ENCODE data around the gene OR51A2. TPM values are rescaled to one million over a fixed set of nuclear protein-coding genes. Genes with fewer than 3 reads are reported as not detected.
A peak's percentile ranks its signal among the peaks of the same experiment; 100 is the strongest.

The OR51A2 gene
- total and polyA plus RNA-seq, 9 of the 15 experiments (the other 6 are each of a cell fraction or from before 2014, with no cell fraction given), result not detected

- no peak overlapping the region for H3K9ac ChIP-seq (ENCODE audit: insufficient read depth in 1 of 2, low read depth in 2 of 2, low read length in 2 of 2)
- H3K27ac ChIP-seq (ENCODE audit: extremely low read depth, low read depth, low read length), result no peak overlapping the region
- no peaks in the 10 kb centered on the region for H3K36me3 ChIP-seq (ENCODE audit: control insufficient read depth, insufficient read depth, low read length)
- intact Hi-C loops (cut with micrococcal nuclease), result loop anchor here (1.0 to 10.0 kb wide), 2 partner anchors 266 to 354 kb away; partner anchors contain the start of gene OR51D1
- CTCF ChIA-PET (ENCODE audit: low intra/inter-chr PET ratio), result interaction anchor here (2.1 kb wide), 1 partner anchor 354 kb away, joined by 5 read pairs; the partner anchor contains the start of gene OR51D1
- peak; percentile 64 for FAIRE-seq
- POLR2A ChIA-PET, result interaction anchor here (1.4 kb wide), 1 partner anchor 59 kb away, joined by 3 read pairs; no protein-coding TSS in a partner anchor
- no peak overlapping the region; the same call in 1 of the 2 replicates for H2AFZ ChIP-seq (ENCODE audit: low read depth, low read length)
- ATAC-seq, result peak; percentile 100
- in situ Hi-C loops (cut with MboI), result no loop called here
- BruUV-seq (replicated peaks), result no TSS peak
- peak overlapping the region; percentile 17; the same call in 1 of the 2 replicates for H3K4me2 ChIP-seq (ENCODE audit: insufficient read depth, low read length)
- no peaks in the 10 kb centered on the region for H3K9me1 ChIP-seq (ENCODE audit: control insufficient read depth, insufficient read depth, low read length)
- H4K20me1 ChIP-seq (replicated peaks; ENCODE audit: control insufficient read depth, insufficient read depth, low read length), result no peaks in the 10 kb centered on the region
- no peaks in the 10 kb centered on the region for H3K9me3 ChIP-seq (replicated peaks; ENCODE audit: control insufficient read depth, insufficient read depth, low read depth, low read length)
- peaks cover 2 to 9% of the 10 kb centered on the region in 2 experiments; a peak in 1 of 5 replicates for H3K27me3 ChIP-seq (ENCODE audit: control insufficient read depth in 2 of 2, insufficient read depth in 2 of 2, low read length in 2 of 2)
- DNase-seq (ENCODE audit: extremely low read depth in 1 of 4, low spot score in 3 of 4), result peak; percentile 10 to 61 (median 38)
- 0% methylated on average over 1 of the region's 1 CpG for WGBS (ENCODE audit: insufficient coverage, low coverage, missing lambda C conversion rate)
- peaks cover 0 to 4% of the 10 kb centered on the region in 2 experiments; a peak in 1 of 5 replicates for H3K4me1 ChIP-seq (replicated peaks in 1 of 2; ENCODE audit: control insufficient read depth in 2 of 2, insufficient read depth in 2 of 2, low read length in 2 of 2)
- no peaks in the 10 kb centered on the region for H3K79me2 ChIP-seq (ENCODE audit: control insufficient read depth, insufficient read depth, low read length)
- H3K4me3 ChIP-seq, result no peak overlapping the region
- no peak for TF ChIP-seq FIP1L1 (IDR thresholded peaks at IDR 0.05; ENCODE audit: low read depth, low read length, poor library complexity, severe bottlenecking)
- TF ChIP-seq KDM2B (CRISPR knock-in tag; IDR thresholded peaks at IDR 0.05), result no peak
- TF ChIP-seq PTRF (tag; IDR thresholded peaks at IDR 0.05), result no peak
- no peak for TF ChIP-seq FOXK2 (conservative IDR thresholded peaks at IDR 0.05 in 1 of 2, IDR thresholded peaks at IDR 0.05 in 1 of 2; ENCODE audit: low read depth in 2 of 2)
- TF ChIP-seq WHSC1 (IDR thresholded peaks at IDR 0.05; ENCODE audit: low read length), result no peak
- TF ChIP-seq RAD21 (CRISPR knock-in tag; conservative IDR thresholded peaks at IDR 0.05 in 1 of 2, IDR thresholded peaks at IDR 0.05 in 1 of 2), result peak; percentile 69 to 86
- no peak for TF ChIP-seq ZNF174 (CRISPR knock-in tag; IDR thresholded peaks at IDR 0.05)
- no peak for TF ChIP-seq ZNF609 (CRISPR knock-in tag; IDR thresholded peaks at IDR 0.05; ENCODE audit: borderline replicate concordance)
- 0 out of 2 replicates have a peak, but pooled peaks have one; percentile 13 for TF ChIP-seq PKNOX1 (IDR thresholded peaks at IDR 0.05)
- TF ChIP-seq SMAD1 (IDR thresholded peaks at IDR 0.05; ENCODE audit: low read depth, low read length, partially characterized antibody), result no peak
- TF ChIP-seq CTCF (IDR thresholded peaks at IDR 0.05 in 2 of 3, conservative IDR thresholded peaks at IDR 0.05 in 1 of 3; ENCODE audit: insufficient read depth in 2 of 3, low read depth in 1 of 3, low read length in 3 of 3), result peak; percentile 62 to 79 (median 77)
- TF ChIP-seq GATAD2A (IDR thresholded peaks at IDR 0.05), result no peak
- no peak for TF ChIP-seq YBX1 (IDR thresholded peaks at IDR 0.05)
- TF ChIP-seq ZNF23 (CRISPR knock-in tag; IDR thresholded peaks at IDR 0.05), result no peak
These were observed 35.5 kb upstream of the OR51A2 start for GRCh38 chr11:4991060-4991459.
